GM18498 (cell line): ENCODE data around the gene C10orf71.

Experiments used
- ATAC-seq: cut with Tn5 transposase; IDR thresholded peaks from one replicate; pipeline ENCODE4 v1.9.1; 2021; ENCODE audit warnings: mild to moderate bottlenecking, moderate library complexity; ENCODE audit not compliant: unreplicated experiment

The C10orf71 gene

DNA sequence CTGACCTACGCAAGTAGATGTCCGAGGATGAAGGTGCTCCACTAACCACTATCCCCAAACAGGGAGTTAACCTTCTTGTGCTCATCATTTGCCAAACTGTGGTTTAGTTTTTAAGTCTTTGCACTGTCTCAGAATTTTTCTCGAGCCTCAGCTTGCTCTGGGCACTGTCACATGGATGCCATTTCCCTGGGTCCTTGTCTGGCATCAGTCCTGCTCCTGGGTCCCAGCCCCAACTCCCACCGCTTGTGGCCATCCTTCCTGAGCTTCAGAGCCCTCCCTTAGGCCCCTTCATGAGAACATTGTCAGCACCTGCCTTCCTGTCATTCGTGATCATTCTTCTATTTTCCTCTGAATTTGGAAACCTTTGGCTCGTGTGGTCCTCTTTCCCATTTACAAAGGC lies 33.8 kb downstream of the C10orf71 start:
- ATAC-seq = no peak

DNA sequence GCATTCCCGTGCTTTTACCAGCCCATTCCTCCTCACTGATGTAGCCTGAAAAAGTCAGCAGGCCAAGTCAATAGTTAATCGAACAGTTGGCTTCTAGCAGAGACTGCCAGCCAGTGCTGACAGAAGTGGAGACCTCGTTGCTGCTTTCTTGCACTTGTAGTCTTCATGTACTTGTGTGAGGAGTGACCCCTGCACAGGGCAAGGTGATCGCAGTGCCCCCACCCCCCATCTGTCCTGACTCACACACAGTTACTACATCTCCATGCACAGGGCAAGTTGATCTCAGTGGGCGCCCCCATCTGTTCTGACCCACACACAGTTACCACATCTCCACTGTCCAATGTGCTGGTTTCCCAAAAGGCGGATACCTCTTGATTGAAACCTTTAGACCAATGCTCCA lies 34.2 kb downstream of the C10orf71 start:
- no peak for ATAC-seq

DNA sequence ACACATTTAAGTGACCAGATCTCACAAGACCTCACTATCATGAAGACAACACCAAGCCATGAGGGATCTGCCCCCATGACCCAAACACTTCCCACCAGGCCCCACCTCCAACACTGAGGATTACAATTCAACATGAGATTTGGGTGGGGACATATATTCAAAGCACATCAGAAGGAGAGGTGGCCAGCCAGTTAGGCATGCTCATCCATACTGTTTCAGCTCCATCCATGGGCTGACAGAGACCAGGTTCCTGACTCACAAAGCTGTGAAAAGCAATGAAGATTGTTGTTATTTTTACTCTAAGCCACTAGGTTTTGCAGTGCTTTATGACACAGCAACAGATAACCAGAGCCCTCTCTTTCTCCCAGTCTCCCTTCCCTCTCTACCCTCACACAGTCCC lies 36.0 kb downstream of the C10orf71 start:
- ATAC-seq = no peak

DNA sequence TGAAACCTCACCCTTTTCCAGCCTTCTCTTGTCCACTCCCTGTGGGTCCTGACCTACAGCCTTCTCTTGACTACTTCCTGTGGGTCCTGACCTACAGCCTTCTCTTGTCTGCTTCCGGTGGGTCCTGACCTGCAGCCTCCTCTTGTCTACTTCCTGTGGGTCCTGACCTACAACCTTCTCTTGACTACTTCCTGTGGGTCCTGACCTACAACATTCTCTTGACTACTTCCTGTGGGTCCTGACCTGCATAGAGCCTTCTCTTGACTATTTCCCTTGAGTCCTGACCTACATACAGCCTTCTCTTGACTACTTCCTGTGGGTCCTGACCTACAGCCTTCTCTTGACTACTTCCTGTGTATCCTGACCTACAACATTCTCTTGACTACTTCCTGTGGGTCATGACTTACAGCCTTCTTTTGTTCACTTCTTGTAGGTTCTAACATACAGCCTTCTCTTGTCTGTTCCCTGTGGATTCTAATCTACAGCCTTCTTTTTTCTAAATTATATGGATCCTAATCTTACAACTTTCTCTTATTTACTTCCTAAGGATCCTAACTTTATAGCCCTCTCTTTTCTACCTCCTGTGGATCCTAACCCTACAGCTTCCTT lies 36.5 kb downstream of the C10orf71 start:
- ATAC-seq = no peak

DNA sequence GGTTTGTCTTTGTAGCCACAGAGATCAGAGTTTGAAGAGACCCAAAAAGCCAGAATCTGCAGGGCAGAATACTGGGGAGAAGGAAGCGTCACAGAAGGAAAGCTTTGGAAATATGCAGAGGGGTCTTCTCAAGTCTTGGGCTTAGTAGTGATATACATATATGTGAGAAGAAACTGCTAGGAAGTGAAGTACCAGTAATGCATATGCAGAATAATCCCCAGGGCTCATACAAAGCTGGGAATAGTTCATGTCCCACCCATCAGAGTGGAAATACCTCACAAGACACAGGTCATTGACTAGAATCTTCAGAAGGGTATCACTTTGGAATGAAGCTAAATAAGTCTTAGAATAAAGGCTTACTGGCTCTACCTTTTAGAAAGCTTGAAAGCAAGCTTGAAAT lies 39.6 kb downstream of the C10orf71 start:
- no peak for ATAC-seq

DNA sequence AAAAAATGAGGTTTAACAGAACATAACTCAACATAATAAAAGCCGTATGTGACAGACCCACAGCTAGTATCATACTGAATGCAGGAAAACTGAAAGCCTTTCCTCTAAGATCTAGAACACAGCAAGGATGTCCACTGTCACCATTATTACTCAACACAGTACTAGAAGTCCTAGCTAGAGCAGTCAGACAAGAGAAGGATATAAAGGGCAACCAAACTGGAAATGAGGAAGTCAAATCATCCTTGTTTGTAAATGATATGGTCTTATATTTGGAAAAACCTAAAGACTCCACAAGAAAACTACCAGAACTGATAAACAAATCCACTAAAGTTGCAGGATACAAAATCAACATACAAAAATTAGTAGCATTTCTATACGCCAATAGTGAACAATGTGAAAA lies 45.9 kb downstream of the C10orf71 start:
- no peak for ATAC-seq

DNA sequence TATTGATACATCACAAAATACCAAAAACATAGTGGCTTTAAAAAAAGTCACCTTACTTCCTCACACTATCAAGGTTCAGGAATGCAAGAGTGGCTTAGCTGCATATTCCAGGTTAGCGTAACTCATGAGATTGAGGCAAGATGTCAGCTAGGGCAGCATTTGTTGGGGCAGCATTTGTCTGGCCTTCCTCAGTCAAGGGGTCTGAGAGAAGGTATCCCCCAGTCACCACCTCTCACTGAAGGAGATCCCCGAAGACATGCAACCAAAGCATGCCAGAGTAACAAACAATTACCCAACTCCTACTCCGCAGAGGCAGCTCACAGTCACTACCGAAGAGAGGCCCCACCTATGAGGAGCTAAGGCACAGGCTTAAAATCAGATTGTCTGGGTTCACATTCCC lies 48.4 kb downstream of the C10orf71 start:
- ATAC-seq = no peak

DNA sequence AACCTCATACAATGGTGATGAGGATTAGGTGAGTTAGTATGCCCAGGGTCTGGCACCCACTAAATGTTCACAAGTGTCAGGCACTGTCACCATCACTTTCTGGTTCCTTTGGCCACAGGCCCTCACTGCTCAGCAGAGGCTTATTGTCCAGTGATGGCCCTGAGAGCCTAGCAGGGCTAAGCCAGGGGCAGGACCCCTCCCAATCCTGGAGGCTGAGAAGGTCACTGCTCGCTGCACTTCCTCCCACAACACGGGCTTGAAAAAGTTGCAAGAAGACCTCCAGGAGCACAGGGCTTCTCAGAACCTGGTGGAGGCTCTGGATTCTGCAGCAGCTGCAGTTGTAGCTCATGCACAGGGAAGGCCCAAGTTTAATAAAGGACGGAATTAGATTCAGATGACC lies 48.9 kb downstream of the C10orf71 start:
- ATAC-seq = no peak

DNA sequence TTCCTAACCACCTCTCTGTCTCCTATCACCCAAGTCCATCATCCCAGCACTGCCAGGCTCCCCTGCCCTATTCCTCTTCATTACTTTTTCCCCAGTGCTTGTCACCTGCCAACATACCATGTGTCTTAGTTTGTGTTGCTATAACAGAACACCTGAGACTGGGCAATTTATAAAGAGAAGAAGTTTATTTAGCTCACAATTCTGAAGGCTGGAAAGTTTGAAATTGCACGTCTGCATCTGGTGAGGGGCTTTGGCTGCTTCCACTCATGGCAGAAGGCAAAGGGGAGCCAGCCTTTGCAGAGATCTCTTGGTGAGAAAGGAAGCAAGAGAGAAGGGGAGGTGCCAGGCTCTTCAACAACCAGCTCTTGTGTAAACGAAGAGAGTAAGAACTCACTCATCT lies 49.6 kb downstream of the C10orf71 start:
- no peak for ATAC-seq

DNA sequence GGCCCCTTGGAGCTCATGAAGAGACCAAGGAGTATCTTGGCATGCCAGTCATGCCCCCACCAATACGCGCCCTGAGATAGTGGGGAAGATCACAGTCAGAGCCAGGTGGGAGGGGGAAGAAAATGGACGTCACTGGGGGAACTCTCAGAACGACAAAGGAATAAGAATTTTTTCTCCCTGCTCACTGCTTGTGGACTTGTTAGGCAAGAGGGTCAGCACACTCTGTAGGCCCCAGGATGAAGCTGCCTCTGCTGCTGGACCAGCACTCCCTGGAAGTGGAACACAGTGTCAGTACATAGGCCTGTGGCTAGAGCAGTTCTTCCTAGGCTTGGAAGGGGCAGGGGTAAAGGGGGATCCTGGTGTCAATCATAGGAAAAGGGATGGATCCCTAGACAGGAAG lies 50.4 kb downstream of the C10orf71 start:
- ATAC-seq = no peak

DNA sequence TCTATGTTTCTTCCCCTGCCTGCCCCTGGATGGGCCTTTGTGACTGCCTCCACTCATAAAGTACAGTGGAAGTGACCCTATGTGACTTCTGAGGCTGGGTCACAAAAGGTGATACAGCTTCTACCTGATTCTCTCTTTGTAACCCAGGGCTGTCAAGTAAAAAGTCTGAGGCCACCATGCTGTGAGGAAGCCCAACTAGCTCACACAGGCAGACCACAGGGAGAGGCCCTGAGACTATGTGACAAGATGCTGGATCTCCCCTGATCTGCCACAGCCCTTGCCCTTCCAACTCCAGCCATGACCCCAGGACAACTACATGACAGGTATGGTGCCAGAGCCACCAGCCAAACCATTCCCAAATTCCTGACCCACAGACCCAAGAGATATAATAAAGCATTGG lies 51.2 kb downstream of the C10orf71 start:
- ATAC-seq = no peak

DNA sequence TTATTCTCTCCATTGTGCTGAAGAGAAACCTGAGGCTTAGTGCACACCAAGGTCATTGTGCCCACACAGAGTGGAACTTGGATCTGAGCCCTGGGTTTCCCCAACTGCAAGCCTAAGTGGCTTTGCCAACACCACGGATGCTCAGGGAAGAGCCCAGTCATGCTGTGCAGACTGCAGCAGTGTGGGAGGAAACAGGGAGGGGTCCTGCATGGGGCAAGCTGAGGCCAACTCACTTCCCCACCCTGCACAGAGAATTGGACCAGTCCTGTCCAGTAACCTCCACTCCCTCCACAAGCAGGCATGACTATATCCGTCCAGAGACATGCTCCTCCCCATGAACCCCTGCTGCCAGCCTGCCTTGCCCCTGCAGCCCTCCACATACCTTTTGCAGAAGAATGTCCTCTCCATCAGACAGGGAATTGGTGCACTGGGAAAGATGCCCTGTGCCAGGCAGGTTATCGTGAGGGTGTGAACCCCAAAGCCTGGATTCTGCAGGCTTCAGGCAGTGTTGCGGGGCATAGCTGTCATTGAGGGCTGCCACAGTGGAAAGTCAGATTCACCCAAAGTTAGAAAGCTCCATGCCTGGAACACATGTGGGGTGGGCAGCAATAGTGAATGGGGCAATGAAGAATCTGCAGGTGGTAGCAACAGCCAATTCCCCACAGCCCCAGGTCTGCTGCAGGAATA lies 52.0 kb downstream of the C10orf71 start:
- no peak for ATAC-seq

DNA sequence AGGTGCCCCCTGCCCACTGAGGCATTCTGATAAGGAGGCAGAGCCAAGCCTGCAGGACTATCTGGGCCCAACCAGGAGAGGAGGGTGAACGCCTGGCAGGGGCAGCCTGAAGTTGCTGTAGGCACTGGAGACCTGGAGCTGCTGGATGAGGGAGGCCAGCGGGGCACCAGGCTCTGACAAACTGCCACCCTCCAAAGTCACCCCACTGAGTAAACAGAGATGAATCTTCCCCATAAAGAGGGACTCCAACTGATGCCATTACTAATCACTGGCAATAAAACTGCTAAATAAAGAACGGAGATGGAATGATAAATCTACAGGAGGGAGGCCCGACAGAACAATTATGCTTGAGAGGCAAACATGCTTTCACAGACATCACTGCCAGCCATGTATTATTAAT lies 52.7 kb downstream of the C10orf71 start:
- no peak for ATAC-seq

DNA sequence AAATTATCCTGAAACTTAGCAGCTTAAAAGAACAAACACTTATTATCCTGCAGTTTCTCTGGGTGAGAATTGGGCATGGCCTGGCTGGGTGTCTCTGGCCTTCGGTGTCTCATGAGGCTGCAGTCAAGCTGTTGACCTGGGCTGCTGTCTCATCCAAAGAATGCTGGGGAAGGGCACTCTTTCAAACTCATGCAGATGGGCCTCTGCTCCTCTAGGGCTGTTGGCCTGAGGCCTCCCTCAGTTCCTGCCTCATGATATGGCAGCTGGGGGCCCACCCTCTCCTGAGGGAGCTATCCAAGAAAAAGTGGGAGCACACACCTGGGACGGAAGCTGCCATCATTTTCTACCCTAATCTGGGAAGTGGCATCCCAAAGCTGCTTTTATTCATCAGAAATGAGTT lies 53.4 kb downstream of the C10orf71 start:
- ATAC-seq = no peak

DNA sequence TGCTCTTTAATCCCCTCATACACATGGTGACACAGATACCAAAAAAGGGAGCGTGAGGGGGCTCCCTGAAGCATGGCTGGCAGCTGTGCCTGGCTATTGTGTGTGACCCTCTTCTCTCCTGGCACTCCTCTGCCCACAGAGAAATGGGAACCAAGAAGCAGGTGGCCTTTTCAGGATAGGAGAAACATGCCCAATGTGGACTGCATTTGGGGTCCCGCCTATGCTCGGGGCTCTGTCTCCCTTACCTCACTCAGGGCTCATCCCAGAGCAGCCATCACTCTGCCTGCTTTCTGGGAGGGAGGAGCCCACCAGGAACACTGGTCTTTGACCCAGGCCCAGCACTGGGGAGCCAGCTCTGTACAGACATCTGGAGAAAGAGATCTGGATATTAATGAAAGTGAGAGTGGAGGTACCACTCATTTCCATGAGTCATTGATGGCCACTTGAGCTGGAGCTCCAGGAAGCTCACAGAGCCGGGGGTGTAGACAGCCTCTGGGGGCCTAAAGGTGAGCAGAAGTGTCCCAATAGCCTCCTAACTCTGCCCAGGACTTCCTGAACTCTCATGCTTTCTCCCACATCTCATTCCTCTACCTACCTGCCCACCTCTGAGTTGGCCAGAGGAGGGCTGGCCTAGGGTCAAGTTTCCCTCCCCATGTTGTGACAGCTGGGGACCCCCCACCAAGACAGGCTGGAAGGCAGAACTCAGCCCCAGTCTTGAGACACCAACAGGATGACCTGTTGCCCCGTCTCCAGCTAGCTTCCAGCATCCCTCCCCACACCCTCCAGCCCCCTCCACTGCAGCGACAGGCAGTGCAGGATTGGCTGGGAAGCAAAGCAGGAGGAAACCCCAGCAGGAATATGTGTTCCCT lies 54.3 kb downstream of the C10orf71 start:
- no peak for ATAC-seq

DNA sequence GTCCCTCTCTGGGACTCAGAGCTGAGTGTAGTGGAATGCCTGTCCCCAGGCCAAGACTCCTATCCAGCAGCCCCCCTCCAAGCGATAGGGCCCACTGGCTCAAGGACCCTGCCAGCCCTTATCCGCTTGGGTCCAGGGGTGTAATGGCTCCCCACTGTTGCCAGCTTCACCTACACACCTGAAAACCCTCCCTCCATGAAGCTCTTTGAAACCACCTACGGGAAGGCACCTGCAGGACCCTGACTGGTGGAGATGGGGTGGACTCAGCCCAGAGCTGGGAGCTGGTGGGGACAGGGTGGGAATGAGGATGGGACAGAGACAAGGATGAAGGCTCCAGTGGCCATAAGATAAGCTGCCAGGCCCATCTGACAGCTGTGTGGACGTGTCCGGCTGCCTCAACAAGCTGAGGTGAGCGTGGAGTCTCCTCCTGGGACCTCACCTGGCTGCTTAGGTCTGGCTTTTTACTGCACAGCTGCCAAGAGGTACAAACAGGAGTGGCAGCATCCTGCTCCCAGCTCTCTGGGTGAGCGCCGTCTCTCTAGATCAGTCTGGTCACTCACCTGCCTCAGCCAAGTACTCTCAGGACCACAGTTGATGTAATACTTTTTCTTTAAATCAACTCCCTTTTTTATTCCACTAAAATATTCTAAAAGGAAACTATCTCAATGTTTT lies 55.1 kb downstream of the C10orf71 start:
- ATAC-seq = no peak

DNA sequence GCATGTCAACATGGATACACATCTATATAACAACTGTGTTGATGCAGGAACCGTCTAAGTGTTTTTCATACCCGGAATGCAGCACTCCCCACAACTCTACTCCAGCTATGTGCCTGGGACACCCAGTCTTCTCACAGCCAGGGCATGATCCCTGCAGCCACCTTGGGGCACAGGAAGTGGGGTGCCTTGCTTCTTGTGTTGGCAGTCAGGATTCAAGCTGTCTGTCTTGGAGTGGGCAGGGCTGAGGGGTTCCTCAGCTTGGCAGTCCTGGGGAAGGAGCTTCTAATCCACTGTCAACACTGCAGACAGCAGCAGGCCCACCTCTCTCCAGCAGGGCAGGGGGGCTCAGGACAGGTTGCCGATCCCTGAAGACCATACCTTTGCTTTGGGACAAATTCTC lies 55.6 kb downstream of the C10orf71 start:
- no peak for ATAC-seq

DNA sequence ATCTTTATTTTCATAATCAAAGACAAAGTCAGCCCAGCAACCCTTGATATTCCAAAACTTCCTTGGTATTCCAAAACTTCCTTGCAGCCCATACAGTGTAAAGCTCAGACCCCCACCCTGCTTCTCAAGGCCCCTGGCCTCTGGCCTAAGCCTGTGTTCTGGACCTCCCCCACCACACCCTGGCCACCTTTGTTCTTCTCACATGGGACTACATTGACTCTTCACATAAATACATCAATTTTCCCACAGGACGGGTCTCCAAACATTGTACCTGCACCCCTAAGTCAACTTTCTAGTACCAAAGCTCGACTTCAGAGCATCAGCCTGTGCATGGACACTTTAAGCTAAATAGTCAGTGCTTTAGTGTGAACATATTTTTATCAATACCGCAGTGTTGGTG lies 56.3 kb downstream of the C10orf71 start:
- ATAC-seq = no peak

DNA sequence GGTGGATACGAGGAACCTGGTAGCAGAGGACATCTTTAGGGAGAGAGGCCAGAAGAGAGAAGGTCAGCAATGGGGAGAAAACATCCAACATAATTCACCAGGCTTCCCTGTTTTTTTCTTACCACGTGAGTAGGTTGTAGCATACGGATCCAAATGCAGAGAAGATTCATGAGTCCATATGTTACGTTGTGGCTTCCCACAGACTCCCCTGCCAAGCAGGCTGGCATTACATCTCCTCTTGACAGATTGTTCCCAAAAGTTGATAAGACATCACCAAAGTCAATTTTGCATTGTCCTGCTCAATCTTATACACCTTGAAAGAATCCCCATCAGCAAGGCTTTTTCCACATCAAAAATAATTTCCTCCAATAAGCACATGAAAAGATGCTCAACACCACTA lies 57.2 kb downstream of the C10orf71 start:
- no peak for ATAC-seq

DNA sequence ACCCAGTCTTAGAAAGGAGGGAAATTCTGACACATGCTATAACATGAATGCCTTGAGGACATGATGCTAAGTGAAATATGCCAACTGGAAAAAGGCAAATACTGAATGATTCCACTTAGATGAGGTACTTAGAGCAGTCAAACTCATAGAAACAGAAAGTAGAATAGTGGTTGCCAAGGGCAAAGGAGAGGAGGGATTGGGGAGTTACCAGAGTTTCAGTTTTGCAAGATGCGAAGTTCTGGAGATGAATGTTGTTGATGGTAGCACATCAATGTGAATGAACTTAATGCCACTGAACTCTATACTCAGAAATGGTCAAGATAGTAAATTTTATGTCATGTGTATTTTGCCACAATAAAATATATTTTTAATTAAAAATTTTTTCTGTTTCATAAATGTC lies 58.0 kb downstream of the C10orf71 start:
- ATAC-seq = no peak

DNA sequence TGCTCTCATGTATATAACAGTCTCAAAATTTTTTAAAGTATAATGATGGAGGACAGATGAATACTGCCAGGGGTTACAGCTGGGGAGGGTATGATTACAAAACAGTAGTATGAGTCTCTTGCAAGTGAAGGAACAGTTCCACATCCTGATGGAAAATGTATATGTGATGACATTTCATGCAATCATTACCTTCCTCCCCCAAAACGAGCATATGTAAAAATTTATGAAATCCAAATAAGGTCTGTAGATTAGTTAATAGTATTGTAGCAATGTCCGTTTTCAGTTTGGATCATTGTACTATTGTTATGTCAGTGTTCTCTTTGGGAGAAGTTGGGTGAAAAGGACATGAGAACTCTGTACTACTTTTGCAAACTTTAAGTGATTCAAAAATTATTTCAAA lies 58.9 kb downstream of the C10orf71 start:
- no peak for ATAC-seq
